HG03039 (cell line): ENCODE measurements around the gene ARFRP1.
"Not testable (repeated sequence)": the region's sequence is repeated elsewhere in the genome, so short reads cannot be mapped to it uniquely, and the experiment has no call there.

Experiments
- ATAC-seq: cut with Tn5 transposase; IDR thresholded peaks from one replicate; pipeline ENCODE4 v1.9.1; 2021; ENCODE audit warnings: mild to moderate bottlenecking, moderate library complexity; ENCODE audit not compliant: unreplicated experiment

The ARFRP1 gene

DNA sequence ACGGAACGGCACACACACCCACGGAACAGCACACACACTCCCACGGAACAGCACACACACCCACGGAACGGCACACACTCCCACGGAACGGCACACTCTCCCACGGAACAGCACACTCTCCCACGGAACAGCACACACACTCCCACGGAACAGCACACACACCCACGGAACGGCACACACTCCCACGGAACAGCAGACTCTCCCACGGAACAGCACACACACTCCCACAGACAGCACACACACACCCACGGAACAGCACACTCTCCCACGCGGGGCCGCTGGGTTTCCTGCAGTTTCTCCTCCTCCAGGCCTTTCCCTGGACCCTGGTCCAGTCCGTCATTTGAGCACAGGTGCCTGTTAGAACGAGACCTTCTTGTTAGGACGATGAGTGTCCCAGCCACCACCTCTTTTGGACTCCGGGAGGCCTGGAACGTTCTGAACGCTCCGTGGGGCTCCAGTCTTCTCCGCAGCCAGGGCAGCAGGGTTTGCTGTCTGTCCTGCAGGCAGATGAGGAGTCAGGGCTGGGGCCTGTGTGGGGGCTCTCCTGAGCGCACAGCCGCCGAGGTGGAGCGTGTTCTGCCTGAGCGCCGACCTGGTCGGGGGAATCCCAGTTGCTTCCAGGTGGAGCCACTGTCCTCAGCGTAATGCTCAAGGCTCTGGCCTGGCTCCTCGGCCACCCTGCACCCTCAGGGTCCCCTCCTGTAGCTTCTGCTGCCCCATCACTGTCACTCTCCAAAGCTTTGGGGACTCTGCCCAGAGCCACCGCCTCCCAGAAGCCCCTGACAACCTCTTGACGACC, 28.9 kb downstream of the ARFRP1 start:
- ATAC-seq, result no peak

DNA sequence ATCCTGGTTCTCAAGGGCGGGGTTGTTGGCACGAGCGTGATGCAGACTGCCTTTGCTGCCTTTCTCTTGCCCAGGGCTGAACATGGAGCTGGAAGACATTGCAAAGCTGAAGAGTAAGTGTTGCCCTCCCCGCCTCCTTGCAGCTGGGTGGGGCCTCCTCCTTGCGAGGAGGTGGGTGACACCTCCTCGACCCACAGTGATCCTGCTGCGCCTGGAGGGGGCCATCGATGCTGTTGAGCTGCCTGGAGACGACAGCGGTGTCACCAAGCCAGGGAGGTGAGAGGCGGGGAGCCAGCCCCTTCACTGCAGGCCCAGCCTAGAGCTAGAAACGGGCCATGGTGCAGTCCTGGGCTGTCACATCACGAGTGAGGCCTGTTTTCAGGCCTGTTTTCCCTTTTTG, 29.7 kb downstream of the ARFRP1 start:
- ATAC-seq, result no peak

DNA sequence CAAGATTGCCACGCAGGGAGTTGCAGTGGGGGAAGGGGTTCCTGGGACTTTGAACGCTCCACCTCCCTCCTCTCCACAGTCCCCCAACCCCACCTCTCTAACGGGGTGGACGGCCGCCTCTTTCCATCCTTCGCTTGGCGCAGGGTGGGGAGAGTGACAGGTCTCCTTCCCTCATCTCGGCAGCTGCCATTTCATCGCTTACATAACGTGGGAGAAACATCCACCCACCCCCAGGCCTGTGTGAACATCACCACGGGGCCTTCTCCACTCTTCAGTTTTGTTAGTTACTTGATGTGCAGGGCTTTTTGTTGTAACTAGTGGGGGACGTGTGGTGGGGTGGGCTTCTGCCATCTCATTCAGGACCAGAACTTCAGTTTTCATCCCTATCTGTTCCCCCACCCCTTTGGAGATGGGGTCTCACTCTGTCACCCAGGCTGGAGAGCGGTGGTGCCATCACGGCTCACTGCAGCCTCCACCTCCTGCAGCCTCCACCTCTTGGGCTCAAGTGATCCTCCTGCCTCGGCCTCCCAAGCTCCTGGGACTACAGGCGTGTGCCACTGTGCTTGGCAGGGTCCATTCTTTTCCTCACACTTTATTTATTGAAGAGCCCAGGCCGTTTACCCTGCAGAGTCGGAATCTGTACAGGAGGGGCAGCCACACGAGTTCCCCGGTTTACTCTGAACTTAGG, 32.0 kb downstream of the ARFRP1 start:
- ATAC-seq, result no peak

GRCh38 chr20:63673951-63674350, 33.8 kb downstream of the ARFRP1 start:
- no peak for ATAC-seq

GRCh38 chr20:63672666-63673065, 35.1 kb downstream of the ARFRP1 start:
- no peak for ATAC-seq

- ATAC-seq, result not testable (repeated sequence)
Measured at GRCh38 chr20:63671695-63672094, 36.1 kb downstream of the ARFRP1 start.

DNA sequence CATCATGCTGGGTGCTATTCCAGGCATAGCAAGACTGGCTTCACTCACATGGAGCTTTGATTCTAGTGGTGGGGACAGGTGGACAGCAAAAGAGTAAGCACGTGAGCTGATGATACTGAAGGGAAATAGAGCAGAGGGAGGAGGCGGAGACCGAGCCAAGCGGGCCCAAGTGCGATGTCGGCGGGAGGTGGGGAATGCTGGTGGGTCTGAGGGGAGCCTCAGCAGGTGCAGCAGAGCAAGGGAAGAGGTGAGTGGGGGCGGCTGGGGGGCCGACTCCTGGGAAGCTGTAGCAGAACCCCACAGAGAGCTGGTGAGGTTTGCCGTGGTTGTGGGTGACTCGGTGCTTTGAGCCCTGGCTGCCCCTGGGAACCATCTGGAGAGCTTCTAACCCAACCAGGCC, 39.4 kb downstream of the ARFRP1 start:
- ATAC-seq, result no peak

DNA sequence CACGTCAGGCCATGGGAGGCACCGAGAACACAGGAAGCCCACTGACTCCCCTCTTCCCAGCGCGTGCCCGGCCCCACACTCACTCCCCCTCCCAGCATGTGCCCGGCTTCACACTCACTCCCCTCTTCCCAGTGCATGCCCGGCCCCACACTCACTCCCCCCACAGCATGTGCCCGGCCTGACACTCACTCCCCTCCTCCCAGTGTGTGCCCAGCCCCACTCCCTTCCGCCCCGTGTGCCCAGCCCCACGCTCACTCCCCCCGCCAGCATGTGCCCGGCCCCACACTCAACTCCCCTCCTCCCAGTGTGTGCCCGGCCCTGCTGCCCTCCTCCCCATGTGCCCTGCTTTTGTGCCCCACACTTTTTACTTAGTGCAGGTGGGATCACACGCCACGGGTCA, 39.9 kb downstream of the ARFRP1 start:
- ATAC-seq, result no peak

DNA sequence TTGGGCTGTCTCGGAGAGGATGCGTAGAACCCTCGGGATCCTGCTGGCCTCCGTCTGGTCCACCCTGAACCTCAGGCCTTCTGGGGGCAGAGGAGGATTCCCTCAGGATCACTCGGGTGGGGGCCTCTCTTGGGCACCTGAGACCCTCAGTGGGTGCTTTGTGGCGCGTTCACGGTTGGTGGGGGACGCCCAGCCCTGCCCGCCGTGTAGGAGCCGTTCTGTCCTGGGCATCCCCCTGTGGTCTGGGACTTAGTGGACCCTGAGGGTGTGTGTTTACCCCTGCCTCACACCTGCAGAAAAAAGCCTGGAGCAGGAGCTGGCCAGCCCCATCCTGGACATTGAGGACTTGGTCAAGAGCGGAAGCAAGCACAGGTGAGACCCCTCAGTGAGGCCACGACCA, 42.1 kb downstream of the ARFRP1 start:
- no peak for ATAC-seq

- ATAC-seq, result no peak
Measured at GRCh38 chr20:63664861-63665594, 42.7 kb downstream of the ARFRP1 start.

DNA sequence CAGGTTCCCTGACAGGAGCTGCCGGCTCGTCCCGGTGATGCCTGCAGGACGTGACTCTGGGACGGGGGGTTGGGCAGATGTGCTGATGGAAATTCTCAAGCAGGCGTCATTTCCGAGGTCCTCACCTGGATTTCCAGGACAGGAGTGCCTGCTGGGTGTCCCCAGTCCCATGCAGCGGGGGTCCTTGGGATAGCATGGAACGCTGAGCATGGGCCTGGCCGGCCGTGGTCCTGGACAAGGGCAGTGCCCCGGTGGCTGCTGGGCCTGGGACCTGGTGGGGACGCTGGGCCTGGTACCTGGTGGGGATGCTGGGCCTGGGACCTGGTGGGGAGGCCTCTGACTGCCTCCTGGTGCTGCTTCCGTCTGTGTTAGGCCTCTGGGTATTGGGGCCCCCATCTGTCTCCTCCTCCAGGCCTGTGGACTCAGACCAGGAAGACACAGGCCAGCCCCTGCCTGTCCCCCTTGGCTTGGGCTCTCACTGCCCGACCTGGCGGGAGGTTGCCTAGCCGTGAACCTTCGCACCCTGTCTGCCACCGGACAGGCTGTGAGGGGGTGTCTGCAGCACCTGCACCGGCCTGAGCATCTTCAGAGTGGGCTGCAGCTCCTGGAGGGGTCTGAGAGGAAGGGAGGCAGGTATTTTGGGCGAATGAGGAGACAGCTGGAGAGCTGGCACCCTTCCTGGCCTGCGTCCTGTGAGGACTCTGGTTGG, 43.5 kb downstream of the ARFRP1 start:
- no peak for ATAC-seq

GRCh38 chr20:63663332-63664066, 44.3 kb downstream of the ARFRP1 start:
- no peak for ATAC-seq

DNA sequence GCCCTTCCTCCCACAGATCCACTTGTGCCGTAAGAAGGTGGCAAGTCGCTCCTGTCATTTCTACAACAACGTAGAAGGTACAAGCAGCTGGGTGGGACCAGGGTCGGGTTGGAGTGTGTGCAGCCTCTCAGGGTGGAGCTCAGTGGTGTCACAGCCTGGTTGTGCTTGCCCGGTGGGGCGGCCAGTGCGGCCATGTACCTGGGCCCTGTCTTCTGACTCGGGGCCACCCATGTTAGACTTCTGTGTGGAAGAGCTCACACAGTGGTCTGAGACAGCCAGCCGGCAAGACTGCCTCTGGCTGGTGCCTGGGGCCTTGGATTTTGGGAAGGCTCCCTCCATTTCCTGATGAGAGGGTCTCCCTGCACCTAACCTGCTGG, 45.0 kb downstream of the ARFRP1 start:
- ATAC-seq, result no peak

DNA sequence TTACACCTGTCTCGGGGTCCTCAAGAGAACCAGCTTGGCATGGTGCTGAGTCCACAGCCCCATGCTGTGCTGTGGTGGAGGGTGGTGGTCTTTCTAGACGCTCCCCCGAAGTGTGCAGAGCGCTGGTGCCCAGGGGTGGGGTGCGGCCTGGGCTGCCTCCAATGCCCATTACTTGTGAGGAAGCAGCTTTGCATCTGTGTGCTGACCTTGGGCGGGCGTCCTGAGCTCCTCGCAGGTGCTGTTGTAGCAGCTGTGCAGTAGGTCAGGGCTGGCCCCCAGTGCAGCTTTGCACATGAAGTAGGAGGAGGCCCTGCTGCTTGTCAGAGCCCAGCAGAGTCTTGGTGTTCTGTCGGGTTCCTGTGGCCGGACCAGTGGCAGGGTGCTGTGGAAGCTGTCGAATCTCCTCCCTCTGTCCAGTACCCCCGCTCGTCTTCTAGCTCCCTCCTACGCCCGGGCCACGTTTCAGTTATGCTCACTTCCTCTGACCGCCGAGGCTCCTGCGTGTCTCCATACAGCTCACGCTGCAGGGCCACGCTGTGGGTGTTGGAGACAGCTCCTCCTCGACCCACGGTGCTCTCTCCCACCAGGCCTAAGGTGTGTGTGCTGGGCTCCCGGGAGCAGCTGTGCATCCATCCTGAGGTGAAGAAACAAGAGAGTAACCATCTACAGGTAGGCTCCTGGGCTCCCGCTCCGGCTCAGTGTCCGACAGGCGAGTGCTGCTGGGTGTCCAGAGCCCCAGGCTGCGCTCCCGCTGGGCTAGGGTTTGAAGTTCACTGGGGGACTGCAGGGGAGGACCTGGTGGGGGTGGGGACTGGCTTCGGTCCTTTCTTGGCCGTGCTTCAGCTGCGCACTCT, 45.6 kb downstream of the ARFRP1 start:
- no peak for ATAC-seq

GRCh38 chr20:63661108-63661507, 46.7 kb downstream of the ARFRP1 start:
- no peak for ATAC-seq

- ATAC-seq, result no peak
Measured at GRCh38 chr20:63660622-63661021, 47.2 kb downstream of the ARFRP1 start.

DNA sequence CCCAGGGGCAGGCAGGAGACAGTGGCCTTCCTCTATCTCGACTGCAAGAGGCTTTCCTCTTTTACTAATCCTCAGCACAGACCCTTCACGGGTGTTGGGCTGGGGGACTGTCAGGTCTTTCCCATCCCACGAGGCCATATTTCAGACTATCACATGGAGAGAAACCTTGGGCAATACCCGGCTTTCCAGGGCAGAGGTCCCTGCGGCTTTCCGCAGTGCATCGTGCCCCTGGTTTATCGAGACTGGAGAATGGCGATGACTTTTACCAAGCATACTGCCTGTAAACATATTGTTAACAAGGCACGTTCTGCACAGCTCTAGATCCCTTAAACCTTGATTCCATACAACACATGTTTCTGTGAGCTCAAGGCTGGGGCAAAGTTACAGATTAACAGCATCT, 47.6 kb downstream of the ARFRP1 start:
- ATAC-seq, result not testable (repeated sequence)

- no peak for ATAC-seq
Measured at GRCh38 chr20:63659370-63659769, 48.4 kb downstream of the ARFRP1 start.

- no peak for ATAC-seq
Measured at GRCh38 chr20:63658749-63659187, 49.0 kb downstream of the ARFRP1 start.
